ENCODE measurements around the gene LGSN.
"Not testable (repeated sequence)": the region's sequence is repeated elsewhere in the genome, so short reads cannot be mapped to it uniquely, and the experiment has no call there.

LGSN gene

DNA sequence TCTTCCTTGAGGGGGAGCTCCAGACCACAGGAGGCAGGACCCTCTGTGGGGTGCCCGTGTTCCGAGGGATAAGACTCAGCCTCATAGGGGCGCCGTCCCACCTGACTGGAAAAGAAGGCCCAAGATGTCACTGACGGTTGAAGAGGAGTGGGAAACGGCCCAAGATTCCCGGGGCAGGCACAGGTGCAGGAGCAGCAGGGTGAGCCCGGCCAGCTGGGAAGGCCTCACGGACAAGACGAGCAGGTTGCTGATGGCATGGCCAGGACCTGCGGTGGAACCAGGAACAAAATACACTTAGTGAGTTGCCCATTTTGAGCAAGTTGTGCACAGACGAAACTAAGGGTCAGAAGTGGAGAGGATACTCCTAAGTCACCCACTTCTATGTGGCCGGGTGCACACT is 89.8 kb downstream of the LGSN start:
- not testable (repeated sequence) for DNase-seq

- DNase-seq: not testable (repeated sequence)
Observed at GRCh38 chr6:63227928-63228894, 91.6 kb downstream of the LGSN start.

DNA sequence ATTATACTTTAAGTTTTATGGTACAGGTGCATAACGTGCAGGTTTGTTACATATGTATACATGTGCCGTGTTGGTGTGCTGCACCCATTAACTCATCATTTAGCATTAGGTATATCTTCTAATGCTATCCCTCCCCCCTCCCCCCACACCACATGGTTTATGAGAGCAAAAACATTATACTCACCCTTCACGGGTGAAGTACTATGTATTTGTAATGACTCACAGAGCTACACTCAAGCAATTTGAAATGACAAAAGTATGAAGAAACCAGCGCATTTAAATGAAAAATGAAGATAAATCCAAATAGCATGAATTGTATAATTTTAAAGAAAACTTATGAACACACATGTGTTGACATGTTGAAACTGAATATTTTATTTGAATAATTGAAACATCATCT is 93.8 kb downstream of the LGSN start:
- DNase-seq: not testable (repeated sequence)

Measured in stimulated activated CD4-positive, alpha-beta T cell treated with anti-CD3 and anti-CD28 coated beads, Interleukin-4, amount 100 ng/mL, for 4 hours (primary cell).